Measurements from ENCODE around the gene EIF3J.

Gene EIF3J

GRCh38 chr15:44595246-44595645, 58.3 kb downstream of the EIF3J start:
- no peak for DNase-seq (ENCODE audit: low spot score)

DNA sequence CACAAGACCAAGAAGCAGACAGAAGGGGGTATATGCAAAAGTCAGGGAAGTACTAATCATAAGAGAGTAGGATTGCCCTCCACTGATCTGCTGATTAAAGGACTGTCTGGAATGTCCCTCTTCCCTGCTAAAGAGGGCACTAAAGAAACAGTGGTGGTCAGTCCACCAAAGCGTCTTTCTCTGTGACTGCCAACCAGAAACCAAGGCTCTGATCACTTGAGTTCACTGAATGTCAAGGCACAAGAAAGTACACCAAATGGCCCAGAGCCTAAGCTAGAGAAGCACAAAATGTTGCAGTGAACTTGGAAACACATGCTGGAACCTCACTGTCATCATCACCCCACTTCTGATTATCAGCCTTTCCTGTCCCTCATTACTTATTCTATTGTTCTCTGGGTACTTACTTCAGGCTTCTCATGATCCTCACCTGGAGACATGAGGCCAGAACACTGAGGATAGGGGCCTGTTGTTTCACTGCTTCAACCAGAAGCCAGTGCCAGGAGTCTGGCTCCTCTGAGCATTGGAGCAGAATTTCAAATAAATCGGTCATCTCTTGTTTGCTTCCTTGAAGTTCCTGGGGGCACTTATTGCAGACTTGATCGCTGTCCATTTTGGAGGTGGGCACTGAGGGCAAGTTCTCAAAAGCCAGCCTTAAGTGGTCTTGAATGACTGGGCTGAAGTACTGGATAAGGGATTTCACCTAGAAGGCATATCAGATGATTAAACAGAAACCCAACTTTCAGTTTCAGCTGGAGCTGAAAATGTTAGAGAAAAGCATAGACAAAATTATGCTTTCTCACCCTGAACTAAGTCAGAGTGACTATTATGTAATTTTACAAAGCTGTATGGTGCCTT, 58.9 kb downstream of the EIF3J start:
- no peak for DNase-seq (ENCODE audit: low spot score)

GRCh38 chr15:44596511-44597010, 59.6 kb downstream of the EIF3J start:
- DNase-seq (ENCODE audit: low spot score): no peak

DNA sequence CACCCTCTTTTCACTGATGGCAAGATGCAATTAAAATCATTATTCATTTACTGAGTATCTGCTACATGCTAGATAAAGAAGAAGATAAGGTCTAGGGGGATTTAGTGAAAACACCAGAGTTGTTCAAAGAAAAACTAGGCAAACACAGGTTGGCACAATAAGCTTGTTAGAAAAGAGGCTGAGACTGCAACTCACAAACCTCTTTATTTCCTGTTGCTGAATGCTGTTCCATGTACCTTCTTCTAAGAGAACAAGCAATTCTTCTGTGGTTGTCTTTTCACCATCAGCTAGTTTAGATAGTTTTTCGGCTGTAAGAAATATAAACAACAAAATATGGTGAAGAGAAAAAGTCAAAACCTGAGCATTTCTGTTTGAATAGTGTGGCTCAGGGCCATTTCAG, 61.1 kb downstream of the EIF3J start:
- no peak for DNase-seq (ENCODE audit: low spot score)

- no peak for DNase-seq (ENCODE audit: low spot score)
Measured at GRCh38 chr15:44598892-44599291, 61.9 kb downstream of the EIF3J start.

DNA sequence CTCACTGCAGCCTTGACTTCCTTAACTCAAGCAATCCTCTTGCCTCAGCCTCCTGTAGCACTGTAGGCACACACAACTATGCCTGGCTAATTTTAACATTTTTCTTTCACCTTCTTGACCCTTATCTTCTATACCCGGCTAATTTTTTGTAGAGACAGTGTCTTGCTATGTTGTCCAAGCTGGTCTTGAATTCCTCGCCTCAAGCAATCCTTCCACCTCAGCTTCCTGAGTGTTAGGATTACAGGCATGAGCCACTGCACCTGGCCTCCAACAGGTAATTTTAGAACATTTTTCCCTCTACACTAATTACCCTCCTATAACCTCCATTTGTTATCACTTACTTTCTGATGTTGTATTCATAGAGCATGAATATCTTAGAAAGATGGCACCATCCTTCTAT, 66.2 kb downstream of the EIF3J start:
- no peak for DNase-seq (ENCODE audit: low spot score)

DNA sequence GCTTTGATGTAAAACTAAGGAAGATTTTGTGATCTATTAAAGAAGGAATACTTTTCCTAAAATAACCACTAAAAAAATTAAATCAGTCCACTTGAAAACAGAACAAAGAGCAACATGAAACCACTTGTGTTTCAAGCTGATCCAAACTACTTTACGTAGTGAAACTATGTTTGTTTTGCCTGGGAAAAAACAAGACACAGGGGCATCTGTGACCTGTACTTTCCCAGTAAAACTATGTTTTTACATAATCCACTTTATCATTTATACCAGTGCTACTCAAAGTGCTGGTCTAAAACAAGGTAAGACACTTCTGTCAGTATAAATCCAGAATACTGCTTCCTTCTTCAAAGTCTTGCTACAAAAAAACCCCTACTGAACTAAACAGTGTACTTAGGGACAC, 69.8 kb downstream of the EIF3J start:
- DNase-seq (ENCODE audit: low spot score): no peak

Measured in AG08395 (cell line).